Skin epidermis (tissue), 12 donors: Measurements from ENCODE around the gene EYA3.
A peak's percentile ranks its signal among the peaks of the same experiment; 100 is the strongest.

Source experiments
- H3K27ac ChIP-seq, 21 experiments: fragments of 200-600 bp; sonication (generic) in 11 of 21; one replicate each; pipeline ENCODE4 v1.5.0; 2020; ENCODE audit warnings: mild to moderate bottlenecking in 3 of 21, inconsistent platforms in 2 of 21, moderate library complexity in 2 of 21
- H3K4me3 ChIP-seq, 7 experiments: fragments of 200-600 bp; sonication (generic) in 2 of 7; one replicate each; pipeline ENCODE4 v1.5.0; 2020; ENCODE audit warnings: inconsistent platforms in 2 of 7, mild to moderate bottlenecking in 2 of 7, moderate library complexity in 1 of 7

The EYA3 gene

DNA sequence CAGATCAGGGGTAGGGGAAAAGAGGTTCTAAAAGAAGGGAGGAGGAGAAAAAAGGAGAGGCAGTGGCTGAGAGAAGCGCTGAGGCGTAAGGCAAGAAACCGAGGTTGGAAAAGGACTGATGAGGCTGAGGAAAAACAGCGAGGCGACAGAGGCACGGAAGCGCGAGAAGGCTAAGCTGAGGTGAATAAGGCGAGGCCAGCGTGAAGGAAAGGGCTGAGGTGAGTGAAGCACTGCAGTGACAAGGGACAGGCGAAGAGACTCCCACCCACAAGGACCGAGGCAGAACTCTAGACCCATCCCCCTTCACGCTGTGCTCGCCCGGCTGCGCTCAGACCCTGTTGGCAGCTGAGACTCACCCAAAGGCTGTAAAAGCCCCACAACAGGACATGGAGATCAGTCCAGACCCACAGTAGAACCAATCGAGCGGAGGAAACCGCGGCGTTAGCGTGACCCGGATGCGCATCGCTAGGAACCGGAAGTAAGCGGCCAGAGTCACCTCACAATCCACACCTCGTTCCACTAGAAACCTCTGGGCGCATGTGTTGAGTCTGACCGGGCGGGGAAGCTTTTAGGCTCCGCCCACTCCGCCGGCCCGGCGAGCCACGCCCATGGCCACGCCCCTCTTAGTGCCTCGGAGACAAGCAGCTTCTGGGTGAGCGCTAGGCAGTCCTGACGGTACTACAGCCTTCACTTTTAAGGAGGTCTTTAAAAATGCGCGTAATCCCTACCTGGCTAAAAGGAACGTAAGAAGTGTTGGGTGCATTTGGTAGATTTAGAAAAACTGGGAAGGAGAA lies at the start of gene EYA3:
Gene EYA3, minus strand, starts transcription at position 443 of the 794 bp plus-strand sequence. CDS start 30,584 bp downstream, outside the sequence.
- Histone ChIP-seq H3K27ac (peak within 1 kb of the TSS; percentile 40 to 94 (median 87)), H3K4me3 (peak within 1 kb of the TSS; percentile 50 to 88 (median 79))

DNA sequence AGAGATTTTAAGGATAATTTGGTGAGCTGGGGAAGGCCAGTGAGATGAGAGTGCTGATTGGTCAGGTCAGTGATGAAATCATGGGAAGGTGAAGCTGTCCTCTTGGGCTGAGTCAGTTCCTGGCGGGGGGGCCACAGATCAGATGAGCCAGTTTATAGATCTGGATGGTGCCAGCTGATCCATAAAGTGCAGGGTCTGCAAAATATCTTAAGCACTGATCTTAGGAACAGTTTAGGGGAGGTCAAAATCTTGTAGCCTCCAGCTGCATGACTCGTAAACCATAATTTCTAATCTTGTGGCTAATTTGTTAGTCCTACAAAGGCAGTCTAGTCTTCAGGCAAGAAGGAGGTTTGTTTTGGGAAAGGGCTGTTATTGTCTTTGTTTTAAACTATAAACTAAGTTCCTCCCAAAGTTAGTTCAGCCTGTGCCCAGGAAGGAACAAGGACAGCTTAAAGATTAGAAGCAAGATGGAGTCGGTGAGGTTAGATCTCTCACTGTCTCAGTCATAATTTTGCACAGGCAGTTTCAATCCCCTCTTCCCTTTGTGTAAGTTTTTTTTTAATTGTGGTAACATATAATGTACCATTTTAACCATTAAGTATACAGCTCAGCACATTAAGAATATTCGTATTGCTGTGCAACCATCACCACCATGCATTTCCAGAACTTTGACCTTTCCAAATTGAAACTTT lies 48.7 kb upstream of the EYA3 start:
- no peak overlapping the region for H3K4me3 ChIP-seq
- H3K27ac ChIP-seq = peak overlapping the region in 1 of 21 experiments; percentile 54

- Histone ChIP-seq H3K27ac (peak overlapping the region in 5 of 21 experiments; percentile 35 to 69 (median 54)), H3K4me3 (no peak overlapping the region)
These were observed 47.9 kb upstream of the EYA3 start for GRCh38 chr1:28136169-28136921.

DNA sequence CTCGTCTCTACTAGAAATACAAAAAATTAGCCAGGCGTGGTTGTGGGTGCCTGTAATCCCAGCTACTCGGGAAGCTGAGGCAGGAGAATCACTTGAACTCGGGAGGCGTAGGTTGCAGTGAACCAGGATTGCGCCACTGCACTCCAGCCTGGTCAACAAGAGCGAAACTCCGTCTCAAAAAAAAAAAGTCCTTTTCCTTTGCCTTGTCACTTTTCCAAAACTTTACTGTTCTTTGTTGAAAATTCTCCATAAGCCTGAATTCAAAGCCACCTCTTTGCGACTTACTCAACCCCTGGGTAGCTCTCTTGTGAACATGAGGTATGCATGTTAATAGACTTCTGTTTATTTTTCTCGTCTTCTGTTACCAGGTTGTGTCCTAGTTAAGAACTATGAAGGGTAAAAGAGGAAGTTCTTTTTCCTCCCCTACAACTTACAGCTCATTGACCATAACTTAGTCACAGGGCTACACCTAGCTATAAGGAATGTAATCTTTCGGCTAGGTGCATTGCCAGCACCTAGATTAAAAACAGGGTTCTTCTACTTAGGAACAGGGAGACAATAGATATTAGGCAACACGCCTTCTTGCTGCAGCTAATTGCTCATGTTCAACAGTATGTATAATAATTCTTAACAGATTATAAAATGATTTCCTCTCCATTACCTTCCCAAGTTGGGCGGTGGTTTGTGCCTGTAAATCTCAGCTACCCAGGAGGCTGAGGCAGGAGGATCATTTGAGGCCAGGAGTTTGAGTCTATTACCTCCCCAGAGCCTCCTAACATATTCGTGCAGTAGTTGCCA lies 47.2 kb upstream of the EYA3 start:
- H3K27ac ChIP-seq = peak overlapping the region in 8 of 21 experiments; percentile 2 to 69 (median 37)
- no peak overlapping the region for H3K4me3 ChIP-seq

- Histone ChIP-seq H3K27ac (peak overlapping the region in 6 of 21 experiments; percentile 2 to 69 (median 46)), H3K4me3 (no peak overlapping the region)
These were observed 46.3 kb upstream of the EYA3 start for GRCh38 chr1:28134651-28135207.

DNA sequence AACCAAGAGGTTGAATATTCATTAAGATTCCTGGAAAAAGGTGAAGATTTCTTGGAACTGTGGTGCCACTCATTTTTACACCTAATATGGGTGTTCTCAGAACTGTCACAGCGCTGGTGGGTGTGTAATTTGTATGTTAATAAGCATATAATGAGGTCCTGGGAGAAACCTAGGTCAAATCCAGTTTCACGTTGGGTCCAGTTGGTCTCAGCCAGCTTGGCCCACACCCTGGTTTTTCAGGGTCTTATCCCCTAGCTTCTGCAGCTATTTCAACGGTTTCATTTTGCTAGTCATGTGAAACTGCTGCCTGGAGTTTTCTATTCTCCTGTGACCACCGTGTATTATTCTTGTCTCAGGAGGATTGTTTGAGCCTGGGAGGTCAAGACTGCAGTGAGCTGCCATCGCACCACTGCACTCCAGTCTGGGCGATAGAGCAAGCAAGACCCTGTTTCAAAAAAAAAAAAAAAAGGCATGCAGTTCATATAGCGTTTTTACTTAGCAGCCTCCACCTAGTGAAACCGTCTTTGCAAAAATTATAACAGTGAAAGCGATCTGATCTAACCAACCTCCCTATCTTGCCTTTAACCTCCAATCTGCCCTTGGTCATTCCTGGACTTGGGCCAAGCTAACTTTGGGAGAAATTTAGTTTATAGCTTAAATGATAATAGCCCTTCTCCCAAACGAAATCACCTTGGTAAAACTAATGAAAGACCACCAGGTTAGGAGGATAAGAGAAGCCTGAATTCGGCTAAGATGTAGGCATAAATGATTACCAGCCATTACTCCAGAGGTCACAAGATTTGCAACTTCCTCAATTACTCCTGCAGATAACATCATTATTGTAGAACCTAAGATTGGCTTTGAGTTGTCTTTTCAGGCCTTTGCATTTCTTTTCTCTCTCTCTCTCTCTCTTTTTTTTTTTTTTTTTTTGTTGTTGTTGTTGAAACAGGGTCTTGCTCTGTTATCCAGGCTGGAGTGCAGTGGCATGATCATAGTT lies 44.1 kb upstream of the EYA3 start:
- Histone ChIP-seq H3K27ac (peak overlapping the region in 1 of 21 experiments; percentile 14), H3K4me3 (no peak overlapping the region)

GRCh38 chr1:28130901-28131300 lies 42.5 kb upstream of the EYA3 start:
- Histone ChIP-seq H3K27ac (no peak overlapping the region), H3K4me3 (no peak overlapping the region)

DNA sequence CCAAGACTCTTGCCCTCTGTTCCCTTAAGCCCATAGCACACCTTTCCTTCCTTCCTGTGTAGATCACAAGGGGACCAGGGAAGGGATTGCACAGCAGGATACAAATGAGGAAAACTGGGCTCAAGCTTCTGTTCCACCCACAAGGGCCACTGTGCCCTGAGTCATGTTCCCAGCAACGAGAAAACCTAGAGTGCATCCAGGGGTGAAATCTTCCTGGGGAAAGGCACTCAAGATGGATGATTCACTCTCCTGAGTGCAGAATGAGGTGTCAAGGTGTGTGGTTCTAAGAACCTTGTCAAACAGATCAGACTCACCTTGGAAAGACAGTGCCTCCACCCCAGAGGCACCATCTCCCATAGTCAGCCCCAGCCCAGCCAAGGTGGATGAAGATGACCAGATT lies 40.7 kb upstream of the EYA3 start:
- peak overlapping the region in 3 of 21 experiments; percentile 9 to 73 (median 61) for H3K27ac ChIP-seq

GRCh38 chr1:28127617-28128257 lies 39.3 kb upstream of the EYA3 start:
- Histone ChIP-seq H3K4me3 (no peak overlapping the region), H3K27ac (peak overlapping the region in 11 of 21 experiments; percentile 8 to 72 (median 39))

More for the DNA sequence above, 40.7 kb upstream of the EYA3 start:
- H3K4me3 ChIP-seq = no peak overlapping the region

DNA sequence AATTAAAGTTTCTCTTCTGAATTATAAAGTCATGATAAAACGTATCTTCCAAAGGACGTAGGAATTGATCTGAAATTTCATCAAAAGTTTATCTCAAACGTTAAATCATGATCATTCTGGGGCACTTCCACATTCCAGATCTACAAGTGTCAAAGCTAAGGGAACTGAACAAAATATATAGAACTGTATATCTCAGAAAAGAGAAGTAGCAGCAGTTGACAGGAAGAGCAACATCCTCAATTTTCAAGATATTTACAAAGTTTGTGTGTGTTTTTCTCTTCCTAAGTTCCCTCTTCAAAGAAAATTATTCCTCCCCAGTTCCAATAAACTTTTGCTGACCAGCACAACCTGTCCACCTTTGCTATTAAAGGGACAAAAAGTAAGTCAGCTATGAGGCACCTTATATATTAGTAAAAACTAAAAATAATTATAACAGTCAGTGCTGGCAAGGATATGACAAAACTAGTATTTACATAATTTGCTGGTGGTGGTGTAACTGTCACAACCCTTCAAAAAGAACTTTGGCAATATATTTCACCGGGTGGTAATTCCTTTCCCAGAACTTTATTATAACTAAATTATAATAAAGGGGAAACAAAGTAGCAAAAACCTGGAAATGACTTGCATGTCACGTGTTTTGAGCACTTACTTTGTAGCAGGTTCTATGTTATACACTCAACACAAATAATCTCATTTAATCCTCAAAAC lies 38.5 kb upstream of the EYA3 start:
- no peak overlapping the region for H3K4me3 ChIP-seq

DNA sequence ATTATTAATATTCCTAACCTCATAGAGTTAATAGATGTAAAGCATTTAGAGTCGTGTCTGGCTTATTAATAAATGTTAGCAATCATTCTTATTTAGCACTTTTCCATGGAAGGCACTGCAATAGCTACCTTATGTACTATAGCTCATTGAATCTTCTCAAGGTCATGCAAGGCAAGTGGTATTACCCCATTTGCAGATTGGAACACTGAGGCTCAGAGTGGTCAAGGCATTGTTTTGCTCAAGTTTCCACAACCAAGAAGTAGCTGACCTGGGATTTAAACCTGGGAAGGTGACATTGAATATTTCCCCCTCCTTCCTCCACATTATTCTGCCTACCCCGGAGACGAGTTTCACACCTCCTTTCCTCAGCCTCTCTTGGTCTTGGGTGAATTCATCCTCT lies 37.8 kb upstream of the EYA3 start:
- Histone ChIP-seq H3K4me3 (peak overlapping the region in 1 of 7 experiments; percentile 1), H3K27ac (peak overlapping the region in 16 of 21 experiments; percentile 16 to 65 (median 51))

More for the DNA sequence above, 38.5 kb upstream of the EYA3 start:
- peak overlapping the region in 16 of 21 experiments; percentile 16 to 72 (median 54) for H3K27ac ChIP-seq

DNA sequence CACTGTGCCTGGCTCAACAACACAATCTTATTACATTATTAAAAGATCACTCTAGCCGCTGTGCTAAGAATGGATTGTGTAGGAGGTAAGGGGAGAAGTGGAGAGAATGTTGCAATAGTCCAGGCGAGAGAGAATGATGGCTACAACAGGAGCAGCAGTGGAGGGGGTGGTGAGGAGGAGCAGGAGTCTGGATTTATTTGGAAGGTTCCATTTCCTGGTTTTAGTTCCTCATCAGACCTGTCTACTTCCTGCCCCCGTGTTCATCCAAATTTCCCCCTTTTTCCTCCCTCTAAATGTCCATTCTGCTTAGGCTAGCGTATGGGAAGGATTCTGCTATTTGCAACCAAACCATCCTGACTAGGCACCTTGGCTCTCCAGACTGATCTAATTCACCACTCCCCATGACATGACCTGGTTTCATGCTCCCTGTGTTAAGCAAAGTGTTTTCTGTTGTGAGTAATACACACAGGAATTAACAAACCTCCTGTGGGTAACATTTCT lies 35.1 kb upstream of the EYA3 start:
- peak overlapping the region in 10 of 21 experiments; percentile 9 to 76 (median 46) for H3K27ac ChIP-seq

GRCh38 chr1:28122183-28122582 lies 33.8 kb upstream of the EYA3 start:
- peak overlapping the region in 3 of 21 experiments; percentile 31 to 76 (median 73) for H3K27ac ChIP-seq

More for the DNA sequence above, 35.1 kb upstream of the EYA3 start:
- no peak overlapping the region for H3K4me3 ChIP-seq

GRCh38 chr1:28119556-28119955 lies 31.1 kb upstream of the EYA3 start:
- H3K4me3 ChIP-seq = no peak overlapping the region
- H3K27ac ChIP-seq = no peak overlapping the region

More at GRCh38 chr1:28122183-28122582, 33.8 kb upstream of the EYA3 start:
- no peak overlapping the region for H3K4me3 ChIP-seq

GRCh38 chr1:28118640-28119307 lies 30.4 kb upstream of the EYA3 start:
- no peak overlapping the region for H3K4me3 ChIP-seq
- no peak overlapping the region for H3K27ac ChIP-seq

DNA sequence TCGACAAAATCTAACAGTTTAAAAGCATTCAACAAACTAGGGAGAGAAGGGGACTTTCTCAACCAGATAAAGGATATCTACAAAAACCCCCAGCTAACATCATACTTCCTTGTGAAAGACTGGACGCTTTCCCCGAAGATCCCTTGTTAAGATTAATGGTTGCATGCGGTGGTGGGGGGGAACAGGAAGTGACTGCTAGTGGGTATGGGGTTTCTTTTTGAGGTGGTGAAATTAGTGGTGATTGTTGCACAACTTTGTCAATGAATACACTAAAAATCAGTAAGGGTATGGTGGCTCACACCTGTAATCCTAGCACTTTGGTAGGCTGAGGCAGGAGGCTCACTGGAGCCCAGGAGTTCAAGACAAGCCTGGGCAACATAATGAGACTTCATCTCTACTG lies 26.9 kb upstream of the EYA3 start:
- H3K4me3 ChIP-seq = no peak overlapping the region
- peak overlapping the region in 6 of 21 experiments; percentile 20 to 72 (median 44) for H3K27ac ChIP-seq
